ENCODE measurements around the gene MTPN.

DNA sequence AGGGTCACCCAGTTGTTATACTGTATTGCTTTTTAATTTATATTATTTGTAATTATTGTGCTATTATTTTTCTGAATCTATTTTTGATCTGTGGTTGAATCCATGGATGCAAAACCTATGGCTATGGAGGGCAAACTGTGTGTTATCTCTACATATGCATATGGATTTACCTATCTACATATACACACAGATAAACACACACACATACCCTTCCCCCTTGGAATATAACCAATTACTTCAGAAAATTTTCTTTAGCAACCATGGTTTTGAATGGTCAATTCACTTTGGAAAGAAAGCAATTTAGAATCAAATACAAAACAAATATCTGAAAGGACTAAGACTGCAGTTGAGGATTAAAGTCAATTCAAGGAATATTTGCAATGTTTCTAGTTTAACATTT is 39.1 kb downstream of the MTPN start:
- no peak for TF ChIP-seq POLR2A (IDR thresholded peaks at IDR 0.05; ENCODE audit: extremely low read depth, insufficient read length)
- TF ChIP-seq, protein P1, sequence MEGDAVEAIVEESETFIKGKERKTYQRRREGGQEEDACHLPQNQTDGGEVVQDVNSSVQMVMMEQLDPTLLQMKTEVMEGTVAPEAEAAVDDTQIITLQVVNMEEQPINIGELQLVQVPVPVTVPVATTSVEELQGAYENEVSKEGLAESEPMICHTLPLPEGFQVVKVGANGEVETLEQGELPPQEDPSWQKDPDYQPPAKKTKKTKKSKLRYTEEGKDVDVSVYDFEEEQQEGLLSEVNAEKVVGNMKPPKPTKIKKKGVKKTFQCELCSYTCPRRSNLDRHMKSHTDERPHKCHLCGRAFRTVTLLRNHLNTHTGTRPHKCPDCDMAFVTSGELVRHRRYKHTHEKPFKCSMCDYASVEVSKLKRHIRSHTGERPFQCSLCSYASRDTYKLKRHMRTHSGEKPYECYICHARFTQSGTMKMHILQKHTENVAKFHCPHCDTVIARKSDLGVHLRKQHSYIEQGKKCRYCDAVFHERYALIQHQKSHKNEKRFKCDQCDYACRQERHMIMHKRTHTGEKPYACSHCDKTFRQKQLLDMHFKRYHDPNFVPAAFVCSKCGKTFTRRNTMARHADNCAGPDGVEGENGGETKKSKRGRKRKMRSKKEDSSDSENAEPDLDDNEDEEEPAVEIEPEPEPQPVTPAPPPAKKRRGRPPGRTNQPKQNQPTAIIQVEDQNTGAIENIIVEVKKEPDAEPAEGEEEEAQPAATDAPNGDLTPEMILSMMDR (IDR thresholded peaks at IDR 0.05; ENCODE audit: low read depth, low read length): no peak
- TF ChIP-seq, protein P2, sequence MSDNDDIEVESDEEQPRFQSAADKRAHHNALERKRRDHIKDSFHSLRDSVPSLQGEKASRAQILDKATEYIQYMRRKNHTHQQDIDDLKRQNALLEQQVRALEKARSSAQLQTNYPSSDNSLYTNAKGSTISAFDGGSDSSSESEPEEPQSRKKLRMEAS (IDR thresholded peaks at IDR 0.05; ENCODE audit: low read depth, low read length): no peak
- no peak for TF ChIP-seq MYC (IDR thresholded peaks at IDR 0.05; ENCODE audit: low read depth, low read length)
